IMR-90 (cell line): ENCODE data around the gene MYO3B. TPM values are rescaled to one million over a fixed set of nuclear protein-coding genes. Genes with fewer than 3 reads are reported as not detected.

ENCODE experiments used
- ATAC-seq: fragments of 200-7000 bp; cut with Tn5 transposase; 2 replicates; pipeline ENCODE4 v1.9.1; 2020; ENCODE audit warnings: low read depth, mild to moderate bottlenecking, moderate library complexity
- BruUV-seq: library from RNA; stranded (reverse); fragments of 400-500 nt; replicated peaks from 2 replicates; lab custom pipeline; 2021; lab: Mats Ljungman, UMichigan
- CTCF ChIA-PET: fragments of 300-600 bp; formaldehyde crosslinking; extraction: SDS; loops from one replicate; lab custom pipeline; 2021; ENCODE audit warnings: antibody characterized with exemption; lab: Yijun Ruan, JAX
- POLR2A ChIA-PET: fragments of 300-600 bp; sonication (Branson Sonifier 250); formaldehyde crosslinking; loops from one replicate; lab custom pipeline; 2022; ENCODE audit warnings: antibody characterized with exemption; ENCODE audit not compliant: unreplicated experiment; lab: Charles Lee
- DNase-seq: peaks from one replicate; pipeline ENCODE4 v3.0.0; 2013
- H2AFZ ChIP-seq: replicated peaks from 2 replicates; pipeline ENCODE3; 2013; ENCODE audit warnings: low read length, mild to moderate bottlenecking; ENCODE audit not compliant: poor library complexity
- H2AK5ac ChIP-seq: 2 replicates; pipeline ENCODE4 v1.6.1; 2013; ENCODE audit warnings: low read depth, low read length, inconsistent platforms
- H2AK9ac ChIP-seq: replicated peaks from 2 replicates; pipeline ENCODE3; 2013; ENCODE audit warnings: mild to moderate bottlenecking, low read depth, low read length, moderate library complexity; ENCODE audit not compliant: poor library complexity
- H2BK120ac ChIP-seq: 2 replicates; pipeline ENCODE4 v1.6.1; 2013; ENCODE audit warnings: low read depth, low read length, inconsistent platforms
- H2BK15ac ChIP-seq: 3 replicates; pipeline ENCODE4 v1.6.1; 2013; ENCODE audit warnings: low read depth, low read length, inconsistent platforms
- H2BK20ac ChIP-seq: 2 replicates; pipeline ENCODE4 v1.6.1; 2013; ENCODE audit warnings: low read depth, mild to moderate bottlenecking, inconsistent platforms, low read length, moderate library complexity
- H2BK5ac ChIP-seq: 2 replicates; pipeline ENCODE4 v1.6.1; 2013; ENCODE audit warnings: mild to moderate bottlenecking, low read depth, low read length, inconsistent platforms; ENCODE audit not compliant: poor library complexity, severe bottlenecking
- H3K14ac ChIP-seq: replicated peaks from 2 replicates; pipeline ENCODE4 v1.6.1; 2013; ENCODE audit warnings: low read depth, low read length, inconsistent platforms
- H3K18ac ChIP-seq: 2 replicates; pipeline ENCODE4 v1.6.1; 2013; ENCODE audit warnings: low read depth, low read length, control low read depth
- H3K23ac ChIP-seq: 2 replicates; pipeline ENCODE4 v1.6.1; 2013; ENCODE audit warnings: low read depth, low read length, inconsistent platforms
- H3K27ac ChIP-seq: 2 replicates; pipeline ENCODE4 v1.5.1; 2013; ENCODE audit warnings: mild to moderate bottlenecking, control low read depth, low read length; ENCODE audit not compliant: insufficient read depth
- H3K27me3 ChIP-seq: 2 replicates; pipeline ENCODE4 v1.6.1; 2013; ENCODE audit warnings: low read length; ENCODE audit not compliant: control insufficient read depth, insufficient read depth
- H3K36me3 ChIP-seq: 2 replicates; pipeline ENCODE4 v1.6.1; 2013; ENCODE audit warnings: low read length, mixed read lengths; ENCODE audit not compliant: control insufficient read depth, insufficient read depth
- H3K4ac ChIP-seq: 2 replicates; pipeline ENCODE4 v1.6.1; 2013; ENCODE audit warnings: low read depth, low read length, inconsistent platforms
- H3K4me1 ChIP-seq: 2 replicates; pipeline ENCODE4 v1.6.1; 2013; ENCODE audit warnings: low read length, mixed read lengths; ENCODE audit not compliant: control insufficient read depth, insufficient read depth
- H3K4me2 ChIP-seq: 2 replicates; pipeline ENCODE4 v1.6.1; 2013; ENCODE audit warnings: low read depth, mild to moderate bottlenecking, control low read depth, low read length, moderate library complexity
- H3K4me3 ChIP-seq: 2 replicates; pipeline ENCODE4 v1.5.1; 2013; ENCODE audit warnings: low read depth, mild to moderate bottlenecking, control low read depth, low read length, moderate library complexity; ENCODE audit not compliant: insufficient read depth
- H3K56ac ChIP-seq: 2 replicates; pipeline ENCODE4 v1.6.1; 2013; ENCODE audit warnings: low read length, inconsistent platforms; ENCODE audit not compliant: insufficient read depth; ENCODE audit errors: extremely low read depth
- H3K79me1 ChIP-seq, 2 experiments: 2 replicates each; pipeline ENCODE4 v1.6.1; 2013; ENCODE audit warnings: low read length in 2 of 2, inconsistent platforms in 1 of 2, low read depth in 1 of 2
- H3K9ac ChIP-seq: 2 replicates; pipeline ENCODE4 v1.6.1; 2013; ENCODE audit warnings: low read depth, low read length, control low read depth
- H3K9me1 ChIP-seq: 2 replicates; pipeline ENCODE4 v1.6.1; 2013; ENCODE audit warnings: low read length, inconsistent platforms; ENCODE audit not compliant: insufficient read depth
- H3K9me3 ChIP-seq: 2 replicates; pipeline ENCODE4 v1.6.1; 2013; ENCODE audit warnings: low read length; ENCODE audit not compliant: control insufficient read depth, insufficient read depth
- H4K20me1 ChIP-seq: 2 replicates; pipeline ENCODE4 v1.6.1; 2013; ENCODE audit warnings: low read length, inconsistent platforms; ENCODE audit not compliant: insufficient read depth
- H4K5ac ChIP-seq: 2 replicates; pipeline ENCODE4 v1.6.1; 2013; ENCODE audit warnings: mild to moderate bottlenecking, low read depth, low read length, control low read depth
- H4K8ac ChIP-seq, 2 experiments: 2 replicates each; pipeline ENCODE4 v1.6.1; 2013; ENCODE audit warnings: low read depth in 2 of 2, low read length in 2 of 2, control low read depth in 1 of 2, inconsistent platforms in 1 of 2
- H4K91ac ChIP-seq: 2 replicates; pipeline ENCODE4 v1.6.1; 2013; ENCODE audit warnings: low read depth, low read length, inconsistent platforms; ENCODE audit not compliant: insufficient read depth
- BHLHE40 ChIP-seq: fragments of 150-350 bp; IDR thresholded peaks from 2 replicates; pipeline ENCODE4 v1.6.1; 2016; ENCODE audit warnings: mild to moderate bottlenecking, low read depth, low read length
- CEBPB ChIP-seq: IDR thresholded peaks from 2 replicates; pipeline ENCODE4 v1.6.1; 2012; ENCODE audit warnings: low read depth, low read length, improper control_type of control experiment
- CHD1 ChIP-seq: IDR thresholded peaks from 2 replicates; pipeline ENCODE4 v1.6.1; 2012; ENCODE audit warnings: low read depth, low read length, improper control_type of control experiment
- FOS ChIP-seq: fragments of 150-350 bp; IDR thresholded peaks from 2 replicates; pipeline ENCODE4 v1.6.1; 2016; ENCODE audit warnings: low read depth, low read length
- MAFK ChIP-seq: IDR thresholded peaks from 2 replicates; pipeline ENCODE4 v1.6.1; 2012; ENCODE audit warnings: low read depth, low read length, improper control_type of control experiment
- MAZ ChIP-seq: IDR thresholded peaks from 2 replicates; pipeline ENCODE4 v1.6.1; 2012; ENCODE audit warnings: low read depth, mild to moderate bottlenecking, low read length, improper control_type of control experiment, moderate library complexity, borderline replicate concordance
- MXI1 ChIP-seq: IDR thresholded peaks from 2 replicates; pipeline ENCODE4 v1.6.1; 2012; ENCODE audit warnings: low read depth, mild to moderate bottlenecking, low read length, moderate library complexity, borderline replicate concordance
- NFE2L2 ChIP-seq: fragments of 150-350 bp; IDR thresholded peaks from 2 replicates; pipeline ENCODE4 v1.6.1; 2016; ENCODE audit warnings: low read depth, mild to moderate bottlenecking, low read length
- POLR2A ChIP-seq: IDR thresholded peaks from 2 replicates; pipeline ENCODE4 v1.6.1; 2012; ENCODE audit warnings: mild to moderate bottlenecking, low read depth, low read length
- RAD21 ChIP-seq: IDR thresholded peaks from 2 replicates; pipeline ENCODE4 v1.6.1; 2012; ENCODE audit warnings: low read length, improper control_type of control experiment
- RCOR1 ChIP-seq: IDR thresholded peaks from 2 replicates; pipeline ENCODE4 v1.6.1; 2012; ENCODE audit warnings: mild to moderate bottlenecking, low read length, improper control_type of control experiment; ENCODE audit not compliant: insufficient replicate concordance
- RFX5 ChIP-seq: IDR thresholded peaks from 2 replicates; pipeline ENCODE4 v1.8.0; 2012; ENCODE audit warnings: low read depth, mild to moderate bottlenecking, low read length, moderate library complexity
- SMC3 ChIP-seq: fragments of 150-350 bp; IDR thresholded peaks from 2 replicates; pipeline ENCODE4 v1.6.1; 2016; ENCODE audit warnings: low read depth, mild to moderate bottlenecking, antibody characterized with exemption, low read length, moderate library complexity
- WGBS, 2 experiments: methylation state at CpG; one replicate each; pipeline versions ENCODE4 v1.1.5 to v1.1.7; 2013; ENCODE audit warnings: missing lambda C conversion rate in 2 of 2; ENCODE audit not compliant: insufficient read length in 1 of 2; ENCODE audit errors: extremely low coverage in 2 of 2; 5-methylcytosine and 5-hydroxymethylcytosine counted together
- dilution Hi-C: fragments of 300-500 bp; cut with HindIII; formaldehyde crosslinking; loops from one replicate; pipeline ENCODE4 v1.14.3; 2018; ENCODE audit warnings: low sequenced_read_pairs; ENCODE audit not compliant: unreplicated experiment
- in situ Hi-C: fragments of 300-500 bp; cut with MboI; formaldehyde crosslinking; loops from 3 replicates; pipeline ENCODE4 v1.14.3; 2019; ENCODE audit warnings: low sequenced_read_pairs, inconsistent platforms, mixed read lengths
- intact Hi-C: fragments of 100-400 bp; cut with micrococcal nuclease; formaldehyde crosslinking; loops from 2 replicates; pipeline ENCODE4 v1.10.0; 2022
- polyA plus RNA-seq, 3 experiments: library from polyadenylated mRNA; depleted of rRNA; stranded (reverse); fragments of >200 nt; gene quantifications; 2 replicates each; pipeline ENCODE4 v1.2.3, GENCODE V29; 2012; ENCODE audit warnings: low replicate concordance in 1 of 3
- total RNA-seq: library from RNA; depleted of rRNA; stranded (reverse); fragments of >200 nt; gene quantifications from 2 replicates; pipeline ENCODE4 v1.2.3, GENCODE V29; 2012
- TF ChIP-seq, protein P1 (sequence below): fragments of 150-350 bp; IDR thresholded peaks from 2 replicates; pipeline ENCODE4 v1.6.1; 2016; ENCODE audit warnings: low read depth, mild to moderate bottlenecking, low read length, moderate library complexity, borderline replicate concordance
- TF ChIP-seq, protein P2 (sequence below): fragments of 150-350 bp; IDR thresholded peaks from 2 replicates; pipeline ENCODE4 v1.6.1; 2017; ENCODE audit warnings: mild to moderate bottlenecking, antibody characterized with exemption, low read length, low read depth
- TF ChIP-seq, protein P3 (sequence below): conservative IDR thresholded peaks from 2 replicates; pipeline ENCODE4 v1.5.1; 2012; ENCODE audit warnings: mild to moderate bottlenecking, low read depth, low read length, improper control_type of control experiment

Gene MYO3B
- total and polyA plus RNA-seq, 2 of the 4 experiments (the other 2 are of a cell fraction) = 0.02 TPM; not detected in 1

DNA sequence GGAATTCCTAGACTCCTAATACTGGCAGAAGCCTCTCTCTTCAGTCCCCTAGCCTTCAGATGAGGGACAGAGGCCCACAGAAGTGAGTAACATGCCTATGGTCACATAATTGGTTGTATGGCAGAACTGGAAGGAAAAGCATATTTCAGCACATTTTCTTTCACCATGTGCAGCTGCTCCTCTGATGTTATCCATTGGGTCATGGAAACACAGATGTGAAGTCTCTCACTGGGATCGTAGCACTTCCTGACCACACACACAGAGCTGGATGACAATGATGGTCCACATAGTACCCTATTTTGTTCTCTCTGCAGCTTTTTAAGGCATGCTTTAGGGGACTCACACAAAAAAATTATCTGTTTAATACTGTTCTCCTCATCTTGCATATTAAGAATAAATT lies 24.5 kb downstream of the MYO3B start:
- WGBS, 2 experiments = no CpG with 5 or more reads among the region's 1 CpG
- Histone ChIP-seq H3K9me3 (no peaks in the 10 kb centered on the region), H3K4me3 (no peak overlapping the region), H3K27me3 (peaks cover 2% of the 10 kb centered on the region; the same call in 1 of the 2 replicates), H3K56ac (no peak overlapping the region), H3K27ac (no peak overlapping the region), H3K79me1 (no peaks in the 10 kb centered on the region), H3K36me3 (no peaks in the 10 kb centered on the region), H3K9me1 (no peaks in the 10 kb centered on the region; the same call in 1 of the 2 replicates), H3K23ac (no peak overlapping the region), H3K9ac (no peak overlapping the region), H2BK5ac (no peak overlapping the region), H2BK20ac (no peak overlapping the region), H2BK15ac (no peak overlapping the region), H4K20me1 (no peaks in the 10 kb centered on the region), H2BK120ac (no peak overlapping the region), H2AK9ac (no peak overlapping the region), H3K4me1 (no peaks in the 10 kb centered on the region), H2AK5ac (no peak overlapping the region), H2AFZ (no peak overlapping the region), H3K4me2 (no peak overlapping the region), H3K4ac (no peak overlapping the region), H4K5ac (no peak overlapping the region), H3K18ac (no peak overlapping the region), H4K91ac (no peak overlapping the region), H4K8ac (no peak overlapping the region), H3K14ac (no peak overlapping the region)
- POLR2A ChIA-PET = no interaction called here
- CTCF ChIA-PET = no interaction called here
- dilution Hi-C loops (no loop called here), intact Hi-C loops (no loop called here), in situ Hi-C loops (no loop called here)
- BruUV-seq = no TSS peak
- ATAC-seq (no peak), DNase-seq (no peak)
- TF ChIP-seq RCOR1 = no peak
- no peak for TF ChIP-seq CEBPB
- TF ChIP-seq MXI1 = no peak
- TF ChIP-seq RAD21 = no peak
- no peak for TF ChIP-seq NFE2L2
- TF ChIP-seq, protein P1, sequence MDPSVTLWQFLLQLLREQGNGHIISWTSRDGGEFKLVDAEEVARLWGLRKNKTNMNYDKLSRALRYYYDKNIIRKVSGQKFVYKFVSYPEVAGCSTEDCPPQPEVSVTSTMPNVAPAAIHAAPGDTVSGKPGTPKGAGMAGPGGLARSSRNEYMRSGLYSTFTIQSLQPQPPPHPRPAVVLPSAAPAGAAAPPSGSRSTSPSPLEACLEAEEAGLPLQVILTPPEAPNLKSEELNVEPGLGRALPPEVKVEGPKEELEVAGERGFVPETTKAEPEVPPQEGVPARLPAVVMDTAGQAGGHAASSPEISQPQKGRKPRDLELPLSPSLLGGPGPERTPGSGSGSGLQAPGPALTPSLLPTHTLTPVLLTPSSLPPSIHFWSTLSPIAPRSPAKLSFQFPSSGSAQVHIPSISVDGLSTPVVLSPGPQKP = no peak
- no peak for TF ChIP-seq SMC3
- TF ChIP-seq RFX5 = no peak
- TF ChIP-seq, protein P2, sequence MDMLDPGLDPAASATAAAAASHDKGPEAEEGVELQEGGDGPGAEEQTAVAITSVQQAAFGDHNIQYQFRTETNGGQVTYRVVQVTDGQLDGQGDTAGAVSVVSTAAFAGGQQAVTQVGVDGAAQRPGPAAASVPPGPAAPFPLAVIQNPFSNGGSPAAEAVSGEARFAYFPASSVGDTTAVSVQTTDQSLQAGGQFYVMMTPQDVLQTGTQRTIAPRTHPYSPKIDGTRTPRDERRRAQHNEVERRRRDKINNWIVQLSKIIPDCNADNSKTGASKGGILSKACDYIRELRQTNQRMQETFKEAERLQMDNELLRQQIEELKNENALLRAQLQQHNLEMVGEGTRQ = no peak
- no peak for TF ChIP-seq FOS
- TF ChIP-seq MAFK = no peak
- TF ChIP-seq, protein P3, sequence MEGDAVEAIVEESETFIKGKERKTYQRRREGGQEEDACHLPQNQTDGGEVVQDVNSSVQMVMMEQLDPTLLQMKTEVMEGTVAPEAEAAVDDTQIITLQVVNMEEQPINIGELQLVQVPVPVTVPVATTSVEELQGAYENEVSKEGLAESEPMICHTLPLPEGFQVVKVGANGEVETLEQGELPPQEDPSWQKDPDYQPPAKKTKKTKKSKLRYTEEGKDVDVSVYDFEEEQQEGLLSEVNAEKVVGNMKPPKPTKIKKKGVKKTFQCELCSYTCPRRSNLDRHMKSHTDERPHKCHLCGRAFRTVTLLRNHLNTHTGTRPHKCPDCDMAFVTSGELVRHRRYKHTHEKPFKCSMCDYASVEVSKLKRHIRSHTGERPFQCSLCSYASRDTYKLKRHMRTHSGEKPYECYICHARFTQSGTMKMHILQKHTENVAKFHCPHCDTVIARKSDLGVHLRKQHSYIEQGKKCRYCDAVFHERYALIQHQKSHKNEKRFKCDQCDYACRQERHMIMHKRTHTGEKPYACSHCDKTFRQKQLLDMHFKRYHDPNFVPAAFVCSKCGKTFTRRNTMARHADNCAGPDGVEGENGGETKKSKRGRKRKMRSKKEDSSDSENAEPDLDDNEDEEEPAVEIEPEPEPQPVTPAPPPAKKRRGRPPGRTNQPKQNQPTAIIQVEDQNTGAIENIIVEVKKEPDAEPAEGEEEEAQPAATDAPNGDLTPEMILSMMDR = no peak
- no peak for TF ChIP-seq MAZ
- no peak for TF ChIP-seq POLR2A
- TF ChIP-seq CHD1 = no peak
- TF ChIP-seq BHLHE40 = no peak
